Right lobe of liver (tissue), 4 donors: Measurements from ENCODE around the gene HARBI1.

ENCODE experiments used
- POLR2A ChIP-seq: fragments of 450-650 bp; IDR thresholded peaks from one replicate; pipeline ENCODE4 v1.6.1; 2017; ENCODE audit warnings: antibody characterized with exemption, mild to moderate bottlenecking
- TF ChIP-seq, protein P1 (sequence below), 4 donors: fragments of 200-600 bp in 3 of 4; fragments of 450-650 bp in 1 of 4; IDR thresholded peaks; one replicate each; pipeline versions ENCODE4 v1.5.1 to v1.8.0; 2016 to 2022; ENCODE audit warnings: antibody characterized with exemption in 4 of 4, mild to moderate bottlenecking in 2 of 4
- donor health status: DM: no; HTN: no; CAD: no.
- donor health status: DM: no; HTN: no; CAD: no.
- donor health status: DM: no; HTN: yes; CAD: no.

DNA sequence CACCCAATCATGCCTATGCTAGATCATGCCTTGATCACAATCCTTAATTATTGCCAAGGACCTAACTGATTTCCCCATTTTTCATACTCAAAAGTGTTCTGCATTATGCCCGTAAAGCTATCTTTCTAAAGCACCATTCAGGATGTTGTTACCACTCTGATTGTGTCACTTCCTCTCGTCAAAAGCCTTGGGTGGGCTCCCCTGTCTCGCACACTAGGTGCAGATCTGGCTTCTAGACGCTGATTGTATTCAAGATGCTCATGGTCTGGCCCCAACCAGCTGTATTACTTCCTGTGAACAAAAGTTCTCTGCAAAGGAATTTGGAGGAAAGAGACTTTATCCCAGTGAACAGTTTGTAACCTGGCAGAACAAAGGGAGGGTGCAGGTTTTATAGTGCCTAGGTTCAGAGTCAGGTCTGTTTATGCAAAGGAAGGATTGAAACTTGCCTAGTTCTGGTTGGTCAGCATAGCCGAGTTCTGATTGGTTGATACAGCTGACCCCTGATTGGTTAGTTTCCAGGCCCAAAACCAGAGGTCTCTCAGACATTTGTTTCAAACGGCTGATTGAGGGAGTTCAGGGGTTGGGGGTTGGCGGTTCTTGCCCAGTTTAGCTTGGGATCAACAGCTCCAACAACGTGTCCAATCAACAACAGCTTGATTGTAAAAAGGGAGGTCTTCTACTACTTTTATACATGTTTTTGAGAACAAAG lies 25.8 kb upstream of the HARBI1 start:
- no peak for TF ChIP-seq POLR2A
- TF ChIP-seq, protein P1, sequence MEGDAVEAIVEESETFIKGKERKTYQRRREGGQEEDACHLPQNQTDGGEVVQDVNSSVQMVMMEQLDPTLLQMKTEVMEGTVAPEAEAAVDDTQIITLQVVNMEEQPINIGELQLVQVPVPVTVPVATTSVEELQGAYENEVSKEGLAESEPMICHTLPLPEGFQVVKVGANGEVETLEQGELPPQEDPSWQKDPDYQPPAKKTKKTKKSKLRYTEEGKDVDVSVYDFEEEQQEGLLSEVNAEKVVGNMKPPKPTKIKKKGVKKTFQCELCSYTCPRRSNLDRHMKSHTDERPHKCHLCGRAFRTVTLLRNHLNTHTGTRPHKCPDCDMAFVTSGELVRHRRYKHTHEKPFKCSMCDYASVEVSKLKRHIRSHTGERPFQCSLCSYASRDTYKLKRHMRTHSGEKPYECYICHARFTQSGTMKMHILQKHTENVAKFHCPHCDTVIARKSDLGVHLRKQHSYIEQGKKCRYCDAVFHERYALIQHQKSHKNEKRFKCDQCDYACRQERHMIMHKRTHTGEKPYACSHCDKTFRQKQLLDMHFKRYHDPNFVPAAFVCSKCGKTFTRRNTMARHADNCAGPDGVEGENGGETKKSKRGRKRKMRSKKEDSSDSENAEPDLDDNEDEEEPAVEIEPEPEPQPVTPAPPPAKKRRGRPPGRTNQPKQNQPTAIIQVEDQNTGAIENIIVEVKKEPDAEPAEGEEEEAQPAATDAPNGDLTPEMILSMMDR (IDR thresholded peaks at IDR 0.05): no peak
